ENCODE data around the gene AURKB. TPM values are rescaled to one million over a fixed set of nuclear protein-coding genes. Genes with fewer than 3 reads are reported as not detected.

The AURKB gene
- total and polyA plus RNA-seq, 4 donors: 8.6 to 17.9 (median 14.2) TPM

- DNase-seq (ENCODE audit: low read depth in 4 of 6, low spot score in 6 of 6): peak in 4 of 6 donors; percentile 73 to 96 (median 90)
- Histone ChIP-seq H3K27me3 (ENCODE audit: control insufficient read depth, insufficient read depth, low read length) (no peaks in the 10 kb centered on the region), H3K4me1 (ENCODE audit: control insufficient read depth, insufficient read depth, low read length) (peaks cover 44% of the 10 kb centered on the region), H3K36me3 (ENCODE audit: control insufficient read depth, insufficient read depth, low read length) (peaks cover 42% of the 10 kb centered on the region), H3K4me3 (ENCODE audit: low read depth, low read length) (peak overlapping the region; percentile 55), H3K9me3 (ENCODE audit: control insufficient read depth, insufficient read depth, low read length) (no peaks in the 10 kb centered on the region), H3K27ac (ENCODE audit: low read depth, low read length) (peak overlapping the region; percentile 95)
- 6% methylated on average over 20 of the region's 32 CpGs for WGBS (ENCODE audit: insufficient coverage)
These were observed 16.3 kb upstream of the AURKB start for GRCh38 chr17:8226536-8227237.

GRCh38 chr17:8225813-8226535 lies 15.6 kb upstream of the AURKB start:
- Histone ChIP-seq H3K36me3 (ENCODE audit: control insufficient read depth, insufficient read depth, low read length) (peaks cover 34% of the 10 kb centered on the region), H3K4me1 (ENCODE audit: control insufficient read depth, insufficient read depth, low read length) (peaks cover 47% of the 10 kb centered on the region), H3K27me3 (ENCODE audit: control insufficient read depth, insufficient read depth, low read length) (no peaks in the 10 kb centered on the region), H3K4me3 (ENCODE audit: low read depth, low read length) (peak overlapping the region; percentile 55), H3K9me3 (ENCODE audit: control insufficient read depth, insufficient read depth, low read length) (no peaks in the 10 kb centered on the region), H3K27ac (ENCODE audit: low read depth, low read length) (peak overlapping the region; percentile 95)
- 26% methylated on average over 11 of the region's 20 CpGs for WGBS (ENCODE audit: insufficient coverage)
- DNase-seq (ENCODE audit: low read depth in 4 of 6, low spot score in 6 of 6): peak in 3 of 6 donors; percentile 23 to 86 (median 78)

GRCh38 chr17:8224891-8225812 lies 14.8 kb upstream of the AURKB start:
- Histone ChIP-seq H3K9me3 (ENCODE audit: control insufficient read depth, insufficient read depth, low read length) (no peaks in the 10 kb centered on the region), H3K36me3 (ENCODE audit: control insufficient read depth, insufficient read depth, low read length) (peaks cover 27% of the 10 kb centered on the region), H3K27ac (ENCODE audit: low read depth, low read length) (no peak overlapping the region), H3K4me3 (ENCODE audit: low read depth, low read length) (no peak overlapping the region), H3K27me3 (ENCODE audit: control insufficient read depth, insufficient read depth, low read length) (no peaks in the 10 kb centered on the region), H3K4me1 (ENCODE audit: control insufficient read depth, insufficient read depth, low read length) (peaks cover 49% of the 10 kb centered on the region)
- no peak for DNase-seq (ENCODE audit: low read depth in 4 of 6, low spot score in 6 of 6)
- 95% methylated on average over 22 of the region's 26 CpGs for WGBS (ENCODE audit: insufficient coverage)

GRCh38 chr17:8223356-8224126 lies 13.2 kb upstream of the AURKB start:
- H3K4me3 ChIP-seq (ENCODE audit: low read depth, low read length): peak overlapping the region; percentile 92
- H3K27ac ChIP-seq (ENCODE audit: low read depth, low read length): peak overlapping the region; percentile 99
- peaks cover 50% of the 10 kb centered on the region for H3K4me1 ChIP-seq (ENCODE audit: control insufficient read depth, insufficient read depth, low read length)
- H3K27me3 ChIP-seq (ENCODE audit: control insufficient read depth, insufficient read depth, low read length): no peaks in the 10 kb centered on the region
- peaks cover 13% of the 10 kb centered on the region for H3K36me3 ChIP-seq (ENCODE audit: control insufficient read depth, insufficient read depth, low read length)
- under 1% methylated on average over 23 of the region's 27 CpGs for WGBS (ENCODE audit: insufficient coverage)
- peak in 3 of 6 donors; percentile 14 to 71 (median 70) for DNase-seq (ENCODE audit: low read depth in 4 of 6, low spot score in 6 of 6)
- no peaks in the 10 kb centered on the region for H3K9me3 ChIP-seq (ENCODE audit: control insufficient read depth, insufficient read depth, low read length)

GRCh38 chr17:8222630-8223355 lies 12.4 kb upstream of the AURKB start:
- peak overlapping the region; percentile 99 for H3K27ac ChIP-seq (ENCODE audit: low read depth, low read length)
- peak overlapping the region; percentile 92 for H3K4me3 ChIP-seq (ENCODE audit: low read depth, low read length)
- H3K4me1 ChIP-seq (ENCODE audit: control insufficient read depth, insufficient read depth, low read length): peaks cover 49% of the 10 kb centered on the region
- H3K36me3 ChIP-seq (ENCODE audit: control insufficient read depth, insufficient read depth, low read length): peaks cover 6% of the 10 kb centered on the region
- H3K27me3 ChIP-seq (ENCODE audit: control insufficient read depth, insufficient read depth, low read length): no peaks in the 10 kb centered on the region
- 0% methylated on average over 49 of the region's 49 CpGs for WGBS (ENCODE audit: insufficient coverage)
- H3K9me3 ChIP-seq (ENCODE audit: control insufficient read depth, insufficient read depth, low read length): no peaks in the 10 kb centered on the region
- peak; percentile 79 to 97 (median 86) for DNase-seq (ENCODE audit: low read depth in 4 of 6, low spot score in 6 of 6)

GRCh38 chr17:8222380-8222629 lies 11.9 kb upstream of the AURKB start:
- peaks cover 44% of the 10 kb centered on the region for H3K4me1 ChIP-seq (ENCODE audit: control insufficient read depth, insufficient read depth, low read length)
- no peaks in the 10 kb centered on the region for H3K27me3 ChIP-seq (ENCODE audit: control insufficient read depth, insufficient read depth, low read length)
- no peaks in the 10 kb centered on the region for H3K9me3 ChIP-seq (ENCODE audit: control insufficient read depth, insufficient read depth, low read length)
- peak overlapping the region; percentile 92 for H3K4me3 ChIP-seq (ENCODE audit: low read depth, low read length)
- H3K27ac ChIP-seq (ENCODE audit: low read depth, low read length): peak overlapping the region; percentile 99
- no peak for DNase-seq (ENCODE audit: low read depth in 4 of 6, low spot score in 6 of 6)
- H3K36me3 ChIP-seq (ENCODE audit: control insufficient read depth, insufficient read depth, low read length): peaks cover under 1% of the 10 kb centered on the region
- 1% methylated on average over 9 of the region's 9 CpGs for WGBS (ENCODE audit: insufficient coverage)

GRCh38 chr17:8221663-8222379 lies 11.4 kb upstream of the AURKB start:
- peaks cover 40% of the 10 kb centered on the region for H3K4me1 ChIP-seq (ENCODE audit: control insufficient read depth, insufficient read depth, low read length)
- no peaks in the 10 kb centered on the region for H3K36me3 ChIP-seq (ENCODE audit: control insufficient read depth, insufficient read depth, low read length)
- peak; percentile 78 to 97 (median 92) for DNase-seq (ENCODE audit: low read depth in 4 of 6, low spot score in 6 of 6)
- no peaks in the 10 kb centered on the region for H3K9me3 ChIP-seq (ENCODE audit: control insufficient read depth, insufficient read depth, low read length)
- peak overlapping the region; percentile 99 for H3K27ac ChIP-seq (ENCODE audit: low read depth, low read length)
- peak overlapping the region; percentile 92 for H3K4me3 ChIP-seq (ENCODE audit: low read depth, low read length)
- 0% methylated on average over 37 of the region's 40 CpGs for WGBS (ENCODE audit: insufficient coverage)
- no peaks in the 10 kb centered on the region for H3K27me3 ChIP-seq (ENCODE audit: control insufficient read depth, insufficient read depth, low read length)
